Gastrocnemius medialis (tissue), 4 donors: ENCODE results near the gene ASB3. TPM values are rescaled to one million over a fixed set of nuclear protein-coding genes. Genes with fewer than 3 reads are reported as not detected.
"Not testable (repeated sequence)": the region's sequence is repeated elsewhere in the genome, so short reads cannot be mapped to it uniquely, and the experiment has no call there.

Experiments
- ATAC-seq, 2 donors: fragments of 150-250 bp; one replicate each; pipeline ENCODE4 v1.9.1; 2016
- DNase-seq, 2 donors: peaks; one replicate each; pipeline ENCODE4 v3.0.0-alpha.2; 2019
- H3K27ac ChIP-seq, 4 donors: fragments of 200-600 bp; sonication (generic); 1 replicate in 1 of 4; 2 replicates in 3 of 4; pipeline ENCODE4 v1.5.1; 2016 to 2018; ENCODE audit warnings: mild to moderate bottlenecking in 2 of 4, moderate library complexity in 1 of 4
- H3K27me3 ChIP-seq, 3 donors: fragments of 200-600 bp; sonication (generic) in 2 of 3; 1 replicate in 1 of 3; 2 replicates in 2 of 3; pipeline versions ENCODE4 v1.5.1 to v1.6.0; 2016 to 2019; ENCODE audit warnings: mild to moderate bottlenecking in 1 of 3, moderate library complexity in 1 of 3
- H3K36me3 ChIP-seq, 2 donors: fragments of 200-600 bp; sonication (generic) in 1 of 2; one replicate each; pipeline ENCODE4 v1.5.1; 2017 to 2018
- H3K4me1 ChIP-seq, 2 donors: fragments of 200-600 bp; sonication (generic) in 1 of 2; one replicate each; pipeline ENCODE4 v1.5.1; 2016 to 2017; ENCODE audit warnings: mild to moderate bottlenecking in 2 of 2
- H3K4me3 ChIP-seq, 4 donors: fragments of 200-600 bp; sonication (generic) in 3 of 4; 1 replicate in 1 of 4; 2 replicates in 3 of 4; pipeline ENCODE4 v1.5.1; 2016 to 2019; ENCODE audit warnings: mild to moderate bottlenecking in 2 of 4
- H3K9me3 ChIP-seq, 3 donors: fragments of 200-600 bp; sonication (generic) in 2 of 3; 1 replicate in 1 of 3; 2 replicates in 2 of 3; pipeline ENCODE4 v1.5.1; 2016 to 2019
- POLR2A ChIP-seq, 2 donors: fragments of 450-650 bp; IDR thresholded peaks; one replicate each; pipeline ENCODE4 v1.6.1; 2017; ENCODE audit warnings: antibody characterized with exemption in 2 of 2, mild to moderate bottlenecking in 2 of 2, moderate library complexity in 2 of 2
- in situ Hi-C, 4 donors: fragments of 200-750 bp; cut with MboI; loops; one replicate each; pipeline versions ENCODE4 v1.15.0 to v1.8.0; 2017; ENCODE audit warnings: low sequenced_read_pairs in 4 of 4
- intact Hi-C: fragments of 100-400 bp; cut with DNase I; formaldehyde crosslinking; loops from one replicate; pipeline ENCODE4 v1.15.1; 2023; ENCODE audit warnings: low total_unique reads
- total RNA-seq, 4 donors: library from RNA; depleted of rRNA; stranded (reverse); fragments of >200 nt; gene quantifications; one replicate each; pipeline versions ENCODE4 v1.1.0 to v1.2.3, GENCODE V29; 2016
- TF ChIP-seq, protein P1 (sequence below), 5 experiments: fragments of 450-650 bp in 3 of 5; fragments of 200-600 bp in 2 of 5; sonication (generic) in 2 of 5; IDR thresholded peaks in 4 of 5; conservative IDR thresholded peaks in 1 of 5; 1 replicate in 4 of 5; 2 replicates in 1 of 5; pipeline ENCODE4 v1.5.1; 2016 to 2019; ENCODE audit warnings: antibody characterized with exemption in 5 of 5, mild to moderate bottlenecking in 3 of 5, moderate library complexity in 3 of 5

Gene ASB3
- total RNA-seq, 4 donors from 2014 or later = 5.0 to 7.6 (median 6.4) TPM

DNA sequence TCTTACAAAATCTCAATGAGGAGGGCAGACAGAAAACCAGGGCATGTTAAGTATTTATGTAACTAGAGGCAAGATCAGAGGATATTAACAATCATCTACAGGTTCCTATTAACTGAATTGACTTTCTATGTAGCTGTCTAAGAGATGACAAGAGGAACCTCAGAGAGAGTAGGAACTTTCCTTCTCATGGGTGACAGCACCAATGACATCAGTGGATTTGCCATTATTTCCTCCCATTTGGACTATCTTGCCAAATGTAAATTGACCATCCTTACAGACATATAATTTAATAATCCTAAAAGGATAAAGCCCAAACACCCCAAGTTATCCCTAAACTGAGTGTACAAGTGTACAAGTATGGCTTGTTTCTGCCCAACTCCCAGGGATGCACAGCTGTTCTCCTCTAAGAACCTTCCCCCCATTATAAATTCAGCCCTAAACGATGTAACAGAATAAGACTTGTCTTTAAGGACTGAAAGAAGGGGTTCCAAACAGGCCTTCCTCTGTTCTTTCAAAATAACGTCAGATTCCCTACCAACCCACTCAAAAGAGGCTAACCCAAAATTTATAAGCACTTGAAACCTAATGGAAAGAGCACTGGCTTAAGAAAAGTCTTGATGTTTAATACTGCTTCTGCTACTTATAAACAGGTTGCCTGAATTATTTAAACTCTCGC, 92.5 kb downstream of the ASB3 start:
- Histone ChIP-seq H3K4me3 (no peak overlapping the region), H3K9me3 (no peaks in the 10 kb centered on the region), H3K27ac (no peak overlapping the region), H3K27me3 (no peaks in the 10 kb centered on the region), H3K36me3 (peaks cover 0 to 8% of the 10 kb centered on the region in 2 donors), H3K4me1 (no peaks in the 10 kb centered on the region)
- in situ Hi-C loops (no loop called here), intact Hi-C loops (no loop called here)
- no peak for TF ChIP-seq POLR2A (IDR thresholded peaks at IDR 0.05)
- ATAC-seq = no peak
- no peak for DNase-seq

DNA sequence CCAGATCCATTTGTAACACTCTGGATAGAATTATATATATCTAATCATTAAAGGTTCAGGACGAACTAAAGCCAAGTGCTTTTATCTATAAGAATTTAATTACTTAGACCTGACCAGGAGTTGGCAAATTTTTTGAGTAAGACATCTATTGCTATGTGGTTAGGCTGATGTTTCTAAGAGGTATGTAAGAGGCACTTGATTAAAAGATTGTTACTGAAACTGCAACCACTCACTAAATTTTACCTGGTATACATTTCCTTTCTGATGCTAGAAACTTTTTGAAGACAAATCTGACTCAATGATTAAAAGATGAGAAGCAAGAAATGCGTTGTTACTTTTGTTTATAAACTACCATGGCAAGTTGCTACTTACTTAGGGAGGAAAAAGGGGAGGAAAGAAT, 95.9 kb downstream of the ASB3 start:
- DNase-seq (no peak), ATAC-seq (no peak)
- no peaks in the 10 kb centered on the region for H3K27me3 ChIP-seq
- intact Hi-C loops (no loop called here), in situ Hi-C loops (no loop called here)
- H3K9me3 ChIP-seq = no peaks in the 10 kb centered on the region
- no peak for TF ChIP-seq POLR2A (IDR thresholded peaks at IDR 0.05)
- TF ChIP-seq, protein P1, sequence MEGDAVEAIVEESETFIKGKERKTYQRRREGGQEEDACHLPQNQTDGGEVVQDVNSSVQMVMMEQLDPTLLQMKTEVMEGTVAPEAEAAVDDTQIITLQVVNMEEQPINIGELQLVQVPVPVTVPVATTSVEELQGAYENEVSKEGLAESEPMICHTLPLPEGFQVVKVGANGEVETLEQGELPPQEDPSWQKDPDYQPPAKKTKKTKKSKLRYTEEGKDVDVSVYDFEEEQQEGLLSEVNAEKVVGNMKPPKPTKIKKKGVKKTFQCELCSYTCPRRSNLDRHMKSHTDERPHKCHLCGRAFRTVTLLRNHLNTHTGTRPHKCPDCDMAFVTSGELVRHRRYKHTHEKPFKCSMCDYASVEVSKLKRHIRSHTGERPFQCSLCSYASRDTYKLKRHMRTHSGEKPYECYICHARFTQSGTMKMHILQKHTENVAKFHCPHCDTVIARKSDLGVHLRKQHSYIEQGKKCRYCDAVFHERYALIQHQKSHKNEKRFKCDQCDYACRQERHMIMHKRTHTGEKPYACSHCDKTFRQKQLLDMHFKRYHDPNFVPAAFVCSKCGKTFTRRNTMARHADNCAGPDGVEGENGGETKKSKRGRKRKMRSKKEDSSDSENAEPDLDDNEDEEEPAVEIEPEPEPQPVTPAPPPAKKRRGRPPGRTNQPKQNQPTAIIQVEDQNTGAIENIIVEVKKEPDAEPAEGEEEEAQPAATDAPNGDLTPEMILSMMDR (IDR thresholded peaks at IDR 0.05 in 4 of 5, conservative IDR thresholded peaks at IDR 0.05 in 1 of 5) = no peak
- H3K36me3 ChIP-seq = peaks cover 0 to 8% of the 10 kb centered on the region in 2 donors
- no peak overlapping the region for H3K27ac ChIP-seq
- H3K4me3 ChIP-seq = no peak overlapping the region
- H3K4me1 ChIP-seq = no peaks in the 10 kb centered on the region

DNA sequence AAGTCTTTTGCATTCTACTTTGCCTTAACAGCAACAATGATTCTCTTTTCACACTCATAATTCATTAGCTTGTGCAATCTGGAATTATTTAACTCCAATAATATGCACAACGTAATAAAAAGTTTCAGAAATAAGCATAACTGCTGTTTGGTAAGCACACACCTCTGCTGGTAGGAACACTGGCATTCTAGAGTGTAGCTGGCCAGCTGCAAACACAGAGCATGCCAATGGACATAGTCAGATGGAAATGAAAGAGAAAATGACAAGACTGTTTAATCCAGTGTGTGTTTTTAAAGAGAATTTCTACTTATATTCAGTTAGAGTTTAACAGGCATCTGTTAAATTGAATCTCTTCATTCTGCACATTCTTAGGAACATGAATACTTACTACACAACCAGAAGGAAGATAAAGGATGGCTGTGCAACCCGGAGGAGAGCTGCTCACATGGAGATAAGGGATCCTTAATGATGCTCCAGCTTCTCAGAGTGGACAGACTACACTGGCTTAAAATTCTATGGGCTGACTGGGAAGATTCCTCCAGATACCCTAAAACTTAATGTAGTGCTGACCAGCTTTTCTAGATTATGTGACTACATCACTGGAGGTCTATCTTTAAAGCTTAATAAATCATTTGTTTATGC, 113.8 kb downstream of the ASB3 start:
- H3K9me3 ChIP-seq = no peaks in the 10 kb centered on the region
- peaks cover 0 to 3% of the 10 kb centered on the region in 2 donors for H3K36me3 ChIP-seq
- H3K27me3 ChIP-seq = no peaks in the 10 kb centered on the region
- H3K4me3 ChIP-seq = no peak overlapping the region
- in situ Hi-C loops (no loop called here), intact Hi-C loops (no loop called here)
- H3K27ac ChIP-seq = no peak overlapping the region
- no peak for TF ChIP-seq POLR2A (IDR thresholded peaks at IDR 0.05)
- TF ChIP-seq, protein P1 (IDR thresholded peaks at IDR 0.05 in 4 of 5, conservative IDR thresholded peaks at IDR 0.05 in 1 of 5) = no peak
- ATAC-seq (no peak), DNase-seq (no peak)
- H3K4me1 ChIP-seq = no peaks in the 10 kb centered on the region

DNA sequence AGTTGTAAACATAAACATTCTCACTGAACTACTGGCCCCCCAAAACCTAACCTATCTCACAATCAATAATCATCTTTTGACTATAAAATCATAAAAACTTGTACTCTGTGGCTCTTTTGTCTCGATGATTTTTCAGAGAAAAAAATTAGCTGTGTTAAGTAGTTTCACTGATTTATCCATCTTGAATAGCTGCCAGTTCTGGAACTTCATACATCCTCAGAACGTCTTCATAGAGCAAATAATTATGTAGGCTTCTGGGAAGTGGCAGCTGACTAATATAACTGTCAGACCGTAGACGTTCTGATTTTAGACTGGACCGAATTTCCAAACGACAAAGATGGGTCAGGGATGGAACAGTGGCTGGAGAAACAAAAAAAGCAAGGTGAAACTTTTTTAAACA, 116.4 kb downstream of the ASB3 start:
- Histone ChIP-seq H3K36me3 (peaks cover 0 to 3% of the 10 kb centered on the region in 2 donors), H3K27ac (no peak overlapping the region), H3K4me1 (no peaks in the 10 kb centered on the region), H3K9me3 (no peaks in the 10 kb centered on the region), H3K4me3 (no peak overlapping the region), H3K27me3 (no peaks in the 10 kb centered on the region)
- ATAC-seq = no peak
- intact Hi-C loops (no loop called here), in situ Hi-C loops (no loop called here)
- TF ChIP-seq POLR2A (IDR thresholded peaks at IDR 0.05) = no peak
- TF ChIP-seq, protein P1 (IDR thresholded peaks at IDR 0.05 in 4 of 5, conservative IDR thresholded peaks at IDR 0.05 in 1 of 5) = no peak
- DNase-seq = no peak

DNA sequence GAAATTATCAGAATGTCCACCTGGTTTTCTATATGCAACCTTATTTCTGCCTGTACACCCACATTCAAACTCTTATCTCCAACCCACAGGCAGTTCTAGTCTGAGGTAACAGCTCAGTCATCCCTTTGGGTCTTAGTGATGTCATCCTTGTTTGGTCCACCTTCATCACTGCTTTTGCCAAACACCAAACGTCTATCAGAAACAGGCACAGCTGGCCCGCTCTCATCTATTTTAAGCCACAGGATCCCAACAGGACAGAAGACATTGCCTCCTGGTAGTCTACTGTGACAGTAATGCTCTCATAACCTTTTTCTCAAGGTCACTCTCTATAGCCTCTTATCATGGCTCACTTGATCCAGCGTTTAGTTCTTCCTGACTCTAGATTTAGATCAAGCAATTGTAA, 118.1 kb downstream of the ASB3 start:
- Histone ChIP-seq H3K27ac (no peak overlapping the region), H3K9me3 (no peaks in the 10 kb centered on the region), H3K4me3 (no peak overlapping the region), H3K4me1 (no peaks in the 10 kb centered on the region), H3K36me3 (peaks cover 0 to 3% of the 10 kb centered on the region in 2 donors), H3K27me3 (no peaks in the 10 kb centered on the region)
- in situ Hi-C loops = no loop called here
- no peak for TF ChIP-seq POLR2A (IDR thresholded peaks at IDR 0.05)
- TF ChIP-seq, protein P1 (IDR thresholded peaks at IDR 0.05 in 4 of 5, conservative IDR thresholded peaks at IDR 0.05 in 1 of 5) = no peak
- intact Hi-C loops = no loop called here
- DNase-seq (no peak), ATAC-seq (no peak)

DNA sequence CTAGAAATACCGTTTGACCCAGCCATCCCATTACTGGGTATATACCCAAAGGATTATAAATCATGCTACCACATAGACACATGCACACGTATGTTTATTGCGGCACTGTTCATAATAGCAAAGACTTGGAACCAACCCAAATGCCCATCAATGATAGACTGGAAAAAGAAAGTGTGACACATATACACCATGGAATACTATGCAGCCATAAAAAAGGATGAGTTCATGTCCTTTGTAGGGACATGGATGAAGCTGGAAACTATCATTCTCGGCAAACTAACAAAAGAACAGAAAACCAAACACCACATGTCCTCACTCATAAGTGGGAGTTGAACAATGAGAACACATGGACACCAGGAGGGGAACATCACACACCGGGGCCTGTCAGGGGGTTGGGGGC, 119.6 kb downstream of the ASB3 start:
- ATAC-seq, H3K9me3 ChIP-seq, intact Hi-C loops, H3K36me3 ChIP-seq, in situ Hi-C loops, H3K4me3 ChIP-seq, H3K27me3 ChIP-seq, H3K4me1 ChIP-seq, H3K27ac ChIP-seq, DNase-seq: not testable (repeated sequence)
